Central memory CD8-positive, alpha-beta T cell (primary cell): ENCODE data around the gene EGLN1.
"Not testable (repeated sequence)": the region's sequence is repeated elsewhere in the genome, so short reads cannot be mapped to it uniquely, and the experiment has no call there.

Experiments used
- ATAC-seq: fragments of 150-1000 bp; cut with Tn5 transposase; replicated peaks from 2 replicates; pipeline ENCODE4 v1.10.0; 2022; ENCODE audit warnings: mild to moderate bottlenecking, moderate FRiP score, moderate number of reproducible peaks; ENCODE audit not compliant: poor library complexity, severe bottlenecking; ENCODE audit errors: extremely low read depth
- DNase-seq, 2 donors: peaks; one replicate each; pipeline ENCODE4 v3.0.0; 2021; ENCODE audit warnings: low spot score in 2 of 2
- H3K27ac Mint-ChIP-seq: one replicate; pipeline ENCODE4 v1.8.0; 2022; ENCODE audit warnings: low read depth, mild to moderate bottlenecking, moderate library complexity, mixed read lengths
- H3K27me3 Mint-ChIP-seq: one replicate; pipeline ENCODE4 v1.8.0; 2022; ENCODE audit warnings: mixed read lengths
- H3K36me3 Mint-ChIP-seq: one replicate; pipeline ENCODE4 v1.8.0; 2022; ENCODE audit warnings: mild to moderate bottlenecking, moderate library complexity, mixed read lengths; ENCODE audit not compliant: insufficient read depth
- H3K4me1 Mint-ChIP-seq: one replicate; pipeline ENCODE4 v1.8.0; 2022; ENCODE audit warnings: mixed read lengths
- H3K4me3 Mint-ChIP-seq: one replicate; pipeline ENCODE4 v1.8.0; 2022; ENCODE audit warnings: mild to moderate bottlenecking, moderate library complexity, mixed read lengths
- H3K9me3 Mint-ChIP-seq: one replicate; pipeline ENCODE4 v1.8.0; 2022; ENCODE audit warnings: mixed read lengths

The EGLN1 gene

DNA sequence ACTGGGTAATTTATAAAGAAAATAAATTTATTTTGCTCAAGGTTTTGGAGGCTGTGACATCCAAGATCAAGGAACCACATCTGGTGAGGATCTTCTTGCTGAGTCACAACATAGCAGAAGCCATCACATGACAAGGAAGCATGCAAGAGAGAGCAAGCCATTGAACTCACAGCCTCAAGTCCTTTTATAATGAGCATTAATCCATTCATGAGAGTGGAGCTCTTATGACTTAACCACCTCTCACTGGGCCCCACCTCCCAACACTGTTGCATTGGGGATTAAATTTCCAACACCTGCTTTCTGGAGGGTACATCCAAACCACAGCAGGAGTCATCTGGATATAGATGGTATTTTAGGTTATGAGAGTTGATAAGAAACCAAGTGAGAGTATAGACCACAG, 20.6 kb upstream of the EGLN1 start:
- Mint-ChIP-seq H3K27ac (no peak overlapping the region), H3K9me3 (peaks cover 13% of the 10 kb centered on the region), H3K36me3 (peaks cover 2% of the 10 kb centered on the region), H3K27me3 (peaks cover 79% of the 10 kb centered on the region), H3K4me3 (no peak overlapping the region), H3K4me1 (no peaks in the 10 kb centered on the region)
- ATAC-seq (no peak), DNase-seq (no peak)

DNA sequence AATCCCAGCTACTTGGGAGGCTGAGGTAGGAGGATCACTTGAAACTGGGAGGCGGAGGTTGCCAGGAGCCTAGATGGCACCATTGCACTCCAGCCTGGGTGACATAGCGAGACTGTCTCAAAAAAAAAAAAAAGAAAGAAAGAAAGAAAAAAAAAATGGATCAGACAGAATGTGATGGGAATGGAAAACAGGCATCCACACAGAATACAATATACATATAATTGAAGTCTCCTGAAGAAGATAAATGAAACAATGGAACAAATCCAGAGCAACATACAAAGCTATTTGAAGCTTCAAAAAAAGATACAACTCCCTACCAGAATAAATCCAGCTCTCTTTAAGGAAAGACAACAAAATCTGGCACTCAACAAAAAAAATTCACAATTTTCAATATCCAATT, 10.9 kb upstream of the EGLN1 start:
- Mint-ChIP-seq H3K36me3 (no peaks in the 10 kb centered on the region), H3K4me3 (no peak overlapping the region), H3K27me3 (peaks cover 76% of the 10 kb centered on the region), H3K27ac (no peak overlapping the region), H3K4me1 (no peaks in the 10 kb centered on the region), H3K9me3 (no peaks in the 10 kb centered on the region)
- no peak for ATAC-seq
- no peak for DNase-seq

- no peak for ATAC-seq
- no peaks in the 10 kb centered on the region for H3K9me3 Mint-ChIP-seq
- no peak overlapping the region for H3K4me3 Mint-ChIP-seq
- H3K27me3 Mint-ChIP-seq = peaks cover 72% of the 10 kb centered on the region
- H3K4me1 Mint-ChIP-seq = no peaks in the 10 kb centered on the region
- no peak overlapping the region for H3K27ac Mint-ChIP-seq
- no peak for DNase-seq
- no peaks in the 10 kb centered on the region for H3K36me3 Mint-ChIP-seq
These were observed 9.8 kb upstream of the EGLN1 start for GRCh38 chr1:231431665-231432415.

DNA sequence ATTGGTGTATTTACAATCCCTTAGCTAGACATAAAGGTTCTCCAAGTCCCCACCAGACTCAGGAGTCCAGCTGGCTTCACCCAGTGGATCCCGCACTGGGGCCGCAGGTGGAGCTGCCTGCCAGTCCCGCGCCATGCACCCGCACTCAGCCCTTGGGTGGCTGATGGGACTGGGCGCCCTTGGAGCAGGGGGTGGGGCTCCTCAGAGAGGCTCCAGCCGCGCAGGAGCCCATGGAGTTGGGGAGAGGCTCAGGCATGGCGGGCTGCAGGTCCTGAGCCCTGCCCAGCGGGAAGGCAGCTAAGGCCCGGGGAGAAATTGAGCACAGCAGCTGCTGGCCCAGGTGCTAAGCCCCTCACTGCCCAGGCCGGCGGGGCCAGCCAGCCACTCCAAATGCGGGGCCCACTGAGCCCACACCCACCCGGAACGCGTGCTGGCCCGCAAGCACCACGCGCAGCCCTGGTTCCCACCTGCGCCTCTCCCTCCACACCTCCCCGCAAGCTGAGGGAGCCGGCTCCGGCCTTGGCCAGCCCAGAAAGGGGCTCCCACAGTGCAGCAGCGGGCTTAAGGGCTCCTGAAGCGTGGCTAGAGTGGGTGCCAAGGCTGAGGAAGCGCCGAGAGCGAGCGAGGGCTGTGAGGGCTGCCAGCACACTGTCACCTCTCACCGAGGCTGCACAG, 8.7 kb upstream of the EGLN1 start:
- not testable (repeated sequence) for H3K9me3 Mint-ChIP-seq, ATAC-seq, H3K27ac Mint-ChIP-seq, H3K36me3 Mint-ChIP-seq, DNase-seq, H3K4me1 Mint-ChIP-seq, H3K4me3 Mint-ChIP-seq
- H3K27me3 Mint-ChIP-seq = peaks cover 62% of the 10 kb centered on the region

DNA sequence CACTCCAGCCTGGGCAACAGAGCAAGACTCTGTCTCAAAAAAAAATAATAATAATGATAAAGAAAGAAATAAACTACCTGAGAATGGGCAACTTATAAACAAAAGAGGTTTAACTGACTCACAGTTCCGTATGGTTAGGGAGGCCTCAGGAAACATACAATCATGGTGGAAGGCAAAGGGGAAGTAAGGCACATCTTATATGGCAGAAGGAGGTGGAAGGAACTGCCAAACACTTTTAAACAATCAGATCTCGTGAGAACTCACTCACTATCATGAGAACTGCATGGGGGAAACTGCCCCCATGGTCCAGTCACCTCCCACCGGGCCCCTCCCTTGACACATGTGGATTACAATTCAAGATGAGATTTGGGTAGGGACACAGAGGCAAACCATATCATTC, 6.3 kb upstream of the EGLN1 start:
- Mint-ChIP-seq H3K27ac (no peak overlapping the region), H3K4me1 (no peaks in the 10 kb centered on the region), H3K27me3 (peaks cover 44% of the 10 kb centered on the region), H3K9me3 (no peaks in the 10 kb centered on the region), H3K36me3 (no peaks in the 10 kb centered on the region), H3K4me3 (no peak overlapping the region)
- DNase-seq (no peak), ATAC-seq (no peak)

DNA sequence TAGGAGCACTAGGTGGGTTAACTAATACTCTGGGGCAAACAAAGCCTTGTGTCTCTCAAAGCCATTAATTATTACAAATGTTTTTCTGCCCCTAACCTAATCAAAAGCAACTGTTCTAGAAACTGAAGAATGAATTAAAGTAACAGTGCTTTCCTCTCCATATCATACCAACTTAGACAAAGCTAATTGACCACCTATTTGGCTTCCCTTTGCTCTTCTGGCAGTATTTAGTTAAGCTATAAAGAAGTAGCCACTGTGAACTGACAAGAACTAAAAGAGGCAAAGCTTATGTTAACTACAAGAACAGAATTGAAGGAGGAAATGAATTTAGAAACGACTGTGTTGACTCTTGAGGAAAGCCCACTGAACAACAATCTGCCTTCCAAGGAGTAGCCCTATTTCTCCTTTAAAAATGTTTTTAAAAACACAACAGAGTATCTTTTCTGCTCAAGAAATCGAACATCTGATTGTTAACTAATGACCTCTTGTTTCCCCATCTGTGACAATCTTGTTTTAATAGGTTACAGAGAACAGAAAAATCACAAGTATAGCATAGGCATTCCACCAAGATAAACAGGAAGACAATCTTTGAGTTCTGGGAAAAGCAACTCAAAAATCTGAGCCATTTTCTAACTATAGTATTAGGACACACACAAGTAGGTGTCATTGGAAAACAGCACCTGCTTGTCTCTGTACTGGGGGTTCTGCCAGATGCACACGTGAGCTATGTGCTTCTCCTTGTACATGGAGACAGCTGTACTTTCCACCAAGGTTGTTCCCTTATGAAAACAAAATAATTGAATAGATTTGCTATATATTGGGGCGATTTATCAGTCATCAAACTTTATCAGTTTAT, 3.1 kb upstream of the EGLN1 start:
- ATAC-seq (no peak), DNase-seq (no peak)
- Mint-ChIP-seq H3K9me3 (no peaks in the 10 kb centered on the region), H3K27me3 (peaks cover 20% of the 10 kb centered on the region), H3K36me3 (peaks cover 3% of the 10 kb centered on the region), H3K27ac (no peak overlapping the region), H3K4me1 (peaks cover 11% of the 10 kb centered on the region), H3K4me3 (no peak overlapping the region)

GRCh38 chr1:231423648-231424047, 1.6 kb upstream of the EGLN1 start:
- H3K9me3 Mint-ChIP-seq = no peaks in the 10 kb centered on the region
- no peak overlapping the region for H3K4me3 Mint-ChIP-seq
- H3K36me3 Mint-ChIP-seq = peaks cover 3% of the 10 kb centered on the region
- H3K27me3 Mint-ChIP-seq = peaks cover 5% of the 10 kb centered on the region
- no peak for ATAC-seq
- H3K4me1 Mint-ChIP-seq = peaks cover 26% of the 10 kb centered on the region
- DNase-seq = no peak
- no peak overlapping the region for H3K27ac Mint-ChIP-seq

- no peak for DNase-seq
- peak overlapping the region; percentile 80 for H3K4me3 Mint-ChIP-seq
- no peak overlapping the region for H3K27ac Mint-ChIP-seq
- ATAC-seq = no peak
- H3K36me3 Mint-ChIP-seq = peaks cover 3% of the 10 kb centered on the region
- H3K4me1 Mint-ChIP-seq = peaks cover 34% of the 10 kb centered on the region
- no peaks in the 10 kb centered on the region for H3K9me3 Mint-ChIP-seq
- no peaks in the 10 kb centered on the region for H3K27me3 Mint-ChIP-seq
These were observed 767 bp upstream of the EGLN1 start for GRCh38 chr1:231422798-231423309.

GRCh38 chr1:231421546-231421970, 529 bp downstream of the EGLN1 start:
- ATAC-seq = peak; percentile 50
- Mint-ChIP-seq H3K27me3 (no peaks in the 10 kb centered on the region), H3K9me3 (no peaks in the 10 kb centered on the region), H3K36me3 (peaks cover 3% of the 10 kb centered on the region), H3K4me1 (peaks cover 45% of the 10 kb centered on the region), H3K27ac (peak overlapping the region; percentile 44), H3K4me3 (peak overlapping the region; percentile 80)
- DNase-seq = peak in 1 of 2 donors; percentile 23

- ATAC-seq (no peak), DNase-seq (peak; percentile 25 to 26)
- Mint-ChIP-seq H3K27ac (peak overlapping the region; percentile 44), H3K4me1 (peaks cover 47% of the 10 kb centered on the region), H3K36me3 (peaks cover 3% of the 10 kb centered on the region), H3K4me3 (peak overlapping the region; percentile 80), H3K9me3 (no peaks in the 10 kb centered on the region), H3K27me3 (no peaks in the 10 kb centered on the region)
These were observed 1.0 kb downstream of the EGLN1 start for GRCh38 chr1:231420959-231421545.

GRCh38 chr1:231420299-231420958, 1.7 kb downstream of the EGLN1 start:
- H3K27me3 Mint-ChIP-seq = no peaks in the 10 kb centered on the region
- ATAC-seq = no peak
- DNase-seq = no peak
- peaks cover 7% of the 10 kb centered on the region for H3K36me3 Mint-ChIP-seq
- H3K4me1 Mint-ChIP-seq = peaks cover 47% of the 10 kb centered on the region
- H3K9me3 Mint-ChIP-seq = no peaks in the 10 kb centered on the region
- peak overlapping the region; percentile 44 for H3K27ac Mint-ChIP-seq
- peak overlapping the region; percentile 80 for H3K4me3 Mint-ChIP-seq
